Aortic smooth muscle cell (primary cell): ENCODE results near the gene IGSF8. TPM values are rescaled to one million over a fixed set of nuclear protein-coding genes. Genes with fewer than 3 reads are reported as not detected.

ENCODE experiments used
- total RNA-seq: library from RNA; depleted of rRNA; stranded (reverse); fragments of >200 nt; gene quantifications from 2 replicates; pipeline ENCODE4 v1.2.3, GENCODE V29; 2014

The IGSF8 gene, protein sequence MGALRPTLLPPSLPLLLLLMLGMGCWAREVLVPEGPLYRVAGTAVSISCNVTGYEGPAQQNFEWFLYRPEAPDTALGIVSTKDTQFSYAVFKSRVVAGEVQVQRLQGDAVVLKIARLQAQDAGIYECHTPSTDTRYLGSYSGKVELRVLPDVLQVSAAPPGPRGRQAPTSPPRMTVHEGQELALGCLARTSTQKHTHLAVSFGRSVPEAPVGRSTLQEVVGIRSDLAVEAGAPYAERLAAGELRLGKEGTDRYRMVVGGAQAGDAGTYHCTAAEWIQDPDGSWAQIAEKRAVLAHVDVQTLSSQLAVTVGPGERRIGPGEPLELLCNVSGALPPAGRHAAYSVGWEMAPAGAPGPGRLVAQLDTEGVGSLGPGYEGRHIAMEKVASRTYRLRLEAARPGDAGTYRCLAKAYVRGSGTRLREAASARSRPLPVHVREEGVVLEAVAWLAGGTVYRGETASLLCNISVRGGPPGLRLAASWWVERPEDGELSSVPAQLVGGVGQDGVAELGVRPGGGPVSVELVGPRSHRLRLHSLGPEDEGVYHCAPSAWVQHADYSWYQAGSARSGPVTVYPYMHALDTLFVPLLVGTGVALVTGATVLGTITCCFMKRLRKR
- total RNA-seq: 29.0 and 30.9 TPM in 2 replicates

DNA sequence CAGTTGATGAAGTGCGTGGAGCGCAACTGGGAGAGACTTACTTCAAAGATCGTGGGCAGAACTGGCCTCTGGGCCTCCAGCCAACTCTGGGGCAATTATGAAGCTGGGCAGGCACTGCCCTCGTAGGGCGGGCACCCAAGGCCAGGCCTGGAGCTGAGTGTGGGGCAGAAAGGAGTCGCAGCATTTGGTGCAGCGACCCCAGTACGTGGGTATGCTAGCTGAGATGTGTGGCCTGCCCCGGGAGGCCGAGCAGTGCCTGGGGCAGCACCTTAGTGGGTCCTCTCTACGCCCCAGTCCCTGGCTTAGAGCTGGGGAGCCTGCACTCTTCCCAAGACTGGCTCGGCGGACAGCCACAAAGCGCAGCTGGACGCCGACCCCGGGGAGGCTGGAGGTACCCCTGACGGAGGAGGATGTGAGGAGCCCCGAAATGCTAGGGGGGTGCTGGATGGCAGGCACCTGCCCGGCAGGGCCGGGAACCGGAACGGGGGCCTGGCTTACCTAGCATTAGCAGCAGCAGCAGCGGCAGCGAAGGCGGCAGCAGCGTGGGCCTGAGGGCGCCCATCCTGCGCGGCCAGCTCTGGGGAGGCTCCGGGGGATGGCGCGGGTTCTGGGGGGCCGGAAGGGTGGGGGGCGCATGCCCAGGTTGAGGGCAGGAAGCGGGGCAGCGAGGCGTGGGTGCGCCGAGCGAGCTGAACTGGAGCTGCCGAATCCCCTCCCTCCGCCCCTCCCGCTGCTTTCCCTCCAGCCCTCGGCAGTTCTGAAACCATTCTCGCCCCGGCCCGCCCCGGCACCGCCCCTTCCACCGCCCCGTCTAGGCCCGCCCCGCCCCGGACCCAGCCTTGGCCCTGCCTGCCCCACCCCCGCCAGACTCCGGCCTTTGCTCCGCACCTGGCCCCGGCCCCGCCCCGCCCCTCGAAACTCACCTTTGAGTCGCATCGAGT, at the start of gene IGSF8:
Gene IGSF8 (minus strand): TSS at position 709 of the 941 bp plus-strand sequence. CDS start 147 bp downstream, at position 562.

DNA sequence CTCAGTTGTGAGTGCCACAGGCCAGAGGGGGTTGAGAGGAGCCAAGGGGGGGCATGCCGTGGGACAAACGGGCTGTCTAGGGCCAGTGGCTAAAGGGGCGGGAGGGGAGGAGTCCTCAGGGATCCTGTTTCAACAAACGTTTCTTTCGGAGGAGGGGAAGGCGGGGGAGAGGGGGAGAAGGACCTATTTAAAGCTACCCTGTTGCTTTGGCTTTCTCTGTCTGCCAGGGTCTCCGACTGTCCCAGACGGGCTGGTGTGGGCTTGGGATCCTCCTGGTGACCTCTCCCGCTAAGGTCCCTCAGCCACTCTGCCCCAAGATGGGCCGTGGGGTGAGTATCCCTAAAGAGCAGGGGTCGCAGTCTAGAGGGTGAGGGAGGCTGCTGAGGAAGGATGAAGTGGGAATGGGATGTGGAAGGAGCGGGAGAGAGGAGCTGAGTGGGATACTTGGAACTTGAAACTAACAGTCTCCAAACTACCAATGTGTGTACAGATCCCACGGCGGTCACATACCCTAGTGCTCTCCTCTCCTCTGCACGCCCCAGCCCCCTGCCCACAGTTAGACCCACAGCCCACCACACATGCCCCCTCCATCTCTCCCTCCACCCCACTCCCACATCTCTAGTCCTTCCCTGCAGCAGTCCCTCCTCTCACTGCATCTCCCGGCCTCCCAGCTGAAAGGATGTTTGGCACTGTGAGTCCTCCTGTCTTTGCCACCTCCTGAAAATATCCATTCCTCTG, 17.3 kb upstream of the IGSF8 start, which contains the start of gene ATP1A2:
Gene ATP1A2 (plus strand): TSS at position 215 of the 738 bp plus-strand sequence. CDS start 103 bp downstream, at position 318.

DNA sequence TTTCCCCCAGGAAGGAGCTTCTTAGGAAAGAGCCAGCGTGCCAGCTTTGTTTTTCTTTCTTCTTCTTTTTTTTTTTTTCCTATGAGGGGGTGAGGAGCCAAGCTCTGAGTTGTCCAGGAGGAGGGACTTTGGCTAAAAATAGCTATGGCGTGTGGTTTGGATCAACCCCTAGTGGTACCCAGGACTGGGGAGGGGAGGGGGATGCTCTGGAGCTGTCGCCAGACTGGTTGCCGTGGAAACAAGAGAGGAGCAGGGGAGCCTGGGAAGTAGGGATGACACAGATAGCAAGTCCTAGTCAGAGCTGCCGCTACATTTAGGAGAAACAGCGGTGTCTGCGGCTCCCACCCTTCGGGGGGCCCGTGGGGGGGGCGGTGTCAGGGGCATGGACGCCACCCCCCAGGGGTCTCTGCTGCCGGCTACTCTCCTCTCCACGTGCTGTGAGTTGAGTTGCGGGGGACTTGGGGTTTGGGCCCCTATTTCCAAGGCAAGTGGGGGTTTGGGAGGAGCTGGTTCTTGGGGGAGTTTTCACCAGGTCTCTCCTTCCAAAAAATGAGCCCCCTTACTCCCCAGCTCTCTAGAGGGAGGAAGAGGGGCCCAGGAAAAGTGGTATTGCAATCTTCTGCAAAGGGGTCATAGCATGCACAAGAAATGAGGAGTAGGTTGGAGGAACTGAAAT, 17.0 kb downstream of the IGSF8 start, which contains the start of gene KCNJ9:
Gene KCNJ9 (plus strand): TSS at position 278 of the 676 bp plus-strand sequence. CDS start 2,493 bp downstream, outside the sequence.

DNA sequence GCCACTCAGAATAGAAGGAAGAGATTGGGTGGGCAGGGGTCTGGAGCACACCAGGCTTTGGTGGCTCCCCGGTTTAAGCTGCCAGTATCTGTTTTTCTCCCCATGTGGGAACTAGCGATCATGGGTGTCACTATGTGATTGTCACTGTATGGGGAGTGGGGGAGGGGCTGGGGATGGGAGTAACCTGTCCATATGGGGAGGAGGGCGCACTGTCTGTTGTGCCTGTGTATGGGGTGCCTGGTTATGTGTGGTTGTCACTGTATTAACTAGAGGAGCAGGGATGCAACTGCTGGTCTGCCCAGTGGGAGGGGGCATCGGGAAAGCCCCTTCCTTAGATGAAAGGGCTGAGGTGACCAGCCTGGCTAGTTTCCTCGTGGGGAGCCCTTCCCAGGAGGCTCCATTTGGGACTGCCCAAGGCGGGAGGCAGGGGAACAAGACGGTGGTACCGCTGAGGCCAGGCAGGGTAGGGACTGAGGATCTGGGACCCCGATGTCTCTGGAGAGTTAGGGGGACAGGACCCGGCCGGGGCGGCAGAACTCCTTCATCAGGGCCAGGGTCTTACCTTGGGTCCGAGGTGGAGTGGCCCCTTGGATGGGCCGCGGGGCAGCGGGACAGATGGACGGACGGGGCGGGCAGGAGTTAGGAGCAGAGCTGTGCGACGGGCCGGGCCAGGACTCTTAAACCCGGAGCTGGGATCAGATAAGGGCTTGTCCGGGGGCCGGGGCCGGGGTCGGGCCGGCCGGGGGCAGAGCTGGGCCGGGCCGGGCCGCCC, 28.8 kb downstream of the IGSF8 start, which contains the start of gene KCNJ10:
Gene KCNJ10 (minus strand): TSS at position 701 of the 772 bp plus-strand sequence. CDS start 27,628 bp downstream, outside the sequence.

Other genes with a start within 250 kb of the IGSF8 start
- gene VSIG8, start 236.0 kb downstream of the IGSF8 start, total RNA-seq: under 0.01 and 0.06 TPM in 2 replicates
- 1.3 TPM in 2 replicates for gene CFAP45, start 198.5 kb downstream of the IGSF8 start, total RNA-seq
- gene TAGLN2, start 173.1 kb downstream of the IGSF8 start, total RNA-seq: 412 and 468 TPM in 2 replicates
- not detected in 2 replicates for gene IGSF9, start 153.0 kb downstream of the IGSF8 start, total RNA-seq
- 0.44 and 1.2 TPM in 2 replicates for gene SLAMF9, start 144.4 kb downstream of the IGSF8 start, total RNA-seq
- 5.3 and 6.1 TPM in 2 replicates for gene PIGM, start 66.6 kb downstream of the IGSF8 start, total RNA-seq
- not detected in 2 replicates for gene KCNJ10, start 28.5 kb downstream of the IGSF8 start, total RNA-seq
- under 0.01 and 0.06 TPM in 2 replicates for gene KCNJ9, start 17.1 kb downstream of the IGSF8 start, total RNA-seq
- gene ATP1A2, start 17.1 kb upstream of the IGSF8 start, total RNA-seq: under 0.01 and 0.31 TPM in 2 replicates
- gene ATP1A4, start 53.0 kb upstream of the IGSF8 start, total RNA-seq: not detected in 2 replicates
- 0.26 and 0.50 TPM in 2 replicates for gene CASQ1, start 92.0 kb upstream of the IGSF8 start, total RNA-seq
- 112 and 136 TPM in 2 replicates for gene PEA15, start 106.8 kb upstream of the IGSF8 start, total RNA-seq
- gene DCAF8, start 163.9 kb upstream of the IGSF8 start, total RNA-seq: 98.3 and 108 TPM in 2 replicates
- 43.6 and 53.8 TPM in 2 replicates for gene PEX19, start 186.5 kb upstream of the IGSF8 start, total RNA-seq
- 365 and 405 TPM in 2 replicates for gene COPA, start 244.6 kb upstream of the IGSF8 start, total RNA-seq
- 86.9 and 87.2 TPM in 2 replicates for gene NCSTN, start 244.8 kb upstream of the IGSF8 start, total RNA-seq